ENCODE results near the gene PPP1CA. TPM values are rescaled to one million over a fixed set of nuclear protein-coding genes. Genes with fewer than 3 reads are reported as not detected.
A peak's percentile ranks its signal among the peaks of the same experiment; 100 is the strongest.

PPP1CA gene
- total RNA-seq, 1 donor from 2014 or later, result 137 TPM

GRCh38 chr11:67370351-67371076 is 31.1 kb downstream of the PPP1CA start:
- peak overlapping the region; percentile 78 for H3K4me3 Mint-ChIP-seq
- peaks cover 19% of the 10 kb centered on the region for H3K27me3 Mint-ChIP-seq
- peak overlapping the region; percentile 86 for H3K27ac Mint-ChIP-seq
- no peak for TF ChIP-seq CTCF (conservative IDR thresholded peaks at IDR 0.05)
- no peak for DNase-seq (ENCODE audit: extremely low spot score, unreplicated experiment)
- H3K9me3 Mint-ChIP-seq, result no peaks in the 10 kb centered on the region
- H3K4me1 Mint-ChIP-seq (ENCODE audit: unreplicated experiment), result peaks cover 43% of the 10 kb centered on the region
- peaks cover 4% of the 10 kb centered on the region for H3K36me3 Mint-ChIP-seq

GRCh38 chr11:67369801-67370284 is 31.8 kb downstream of the PPP1CA start:
- H3K27me3 Mint-ChIP-seq, result peaks cover 17% of the 10 kb centered on the region
- H3K27ac Mint-ChIP-seq, result peak overlapping the region; percentile 67
- peaks cover 4% of the 10 kb centered on the region for H3K36me3 Mint-ChIP-seq
- H3K4me3 Mint-ChIP-seq, result peak overlapping the region; percentile 68
- peaks cover 45% of the 10 kb centered on the region for H3K4me1 Mint-ChIP-seq (ENCODE audit: unreplicated experiment)
- no peaks in the 10 kb centered on the region for H3K9me3 Mint-ChIP-seq
- no peak for TF ChIP-seq CTCF (conservative IDR thresholded peaks at IDR 0.05)
- no peak for DNase-seq (ENCODE audit: extremely low spot score, unreplicated experiment)

GRCh38 chr11:67369275-67369674 is 32.4 kb downstream of the PPP1CA start:
- no peak for TF ChIP-seq CTCF (conservative IDR thresholded peaks at IDR 0.05)
- H3K27me3 Mint-ChIP-seq, result peaks cover 12% of the 10 kb centered on the region
- DNase-seq (ENCODE audit: extremely low spot score, unreplicated experiment), result no peak

GRCh38 chr11:67368621-67369020 is 33.0 kb downstream of the PPP1CA start:
- no peak for TF ChIP-seq CTCF (conservative IDR thresholded peaks at IDR 0.05)
- DNase-seq (ENCODE audit: extremely low spot score, unreplicated experiment), result no peak
- H3K4me1 Mint-ChIP-seq (ENCODE audit: unreplicated experiment), result peaks cover 36% of the 10 kb centered on the region
- H3K36me3 Mint-ChIP-seq, result peaks cover 4% of the 10 kb centered on the region
- peaks cover 8% of the 10 kb centered on the region for H3K27me3 Mint-ChIP-seq
- H3K9me3 Mint-ChIP-seq, result no peaks in the 10 kb centered on the region
- H3K4me3 Mint-ChIP-seq, result peak overlapping the region; percentile 6
- no peak overlapping the region for H3K27ac Mint-ChIP-seq

More at GRCh38 chr11:67369275-67369674, 32.4 kb downstream of the PPP1CA start:
- Mint-ChIP-seq H3K27ac (peak overlapping the region; percentile 67), H3K9me3 (no peaks in the 10 kb centered on the region), H3K36me3 (peaks cover 4% of the 10 kb centered on the region), H3K4me3 (no peak overlapping the region), H3K4me1 (ENCODE audit: unreplicated experiment) (peaks cover 40% of the 10 kb centered on the region)

- Mint-ChIP-seq H3K4me1 (ENCODE audit: unreplicated experiment) (peaks cover 36% of the 10 kb centered on the region), H3K4me3 (peak overlapping the region; percentile 59), H3K36me3 (peaks cover 7% of the 10 kb centered on the region), H3K27ac (peak overlapping the region; percentile 12), H3K9me3 (no peaks in the 10 kb centered on the region), H3K27me3 (peaks cover 8% of the 10 kb centered on the region)
- no peak for TF ChIP-seq CTCF (conservative IDR thresholded peaks at IDR 0.05)
- DNase-seq (ENCODE audit: extremely low spot score, unreplicated experiment), result no peak
These were observed 33.9 kb downstream of the PPP1CA start for GRCh38 chr11:67367761-67368227.
